Measurements from ENCODE around the gene F2R.
"Not testable (repeated sequence)": the region's sequence is repeated elsewhere in the genome, so short reads cannot be mapped to it uniquely, and the experiment has no call there.

Gene F2R

DNA sequence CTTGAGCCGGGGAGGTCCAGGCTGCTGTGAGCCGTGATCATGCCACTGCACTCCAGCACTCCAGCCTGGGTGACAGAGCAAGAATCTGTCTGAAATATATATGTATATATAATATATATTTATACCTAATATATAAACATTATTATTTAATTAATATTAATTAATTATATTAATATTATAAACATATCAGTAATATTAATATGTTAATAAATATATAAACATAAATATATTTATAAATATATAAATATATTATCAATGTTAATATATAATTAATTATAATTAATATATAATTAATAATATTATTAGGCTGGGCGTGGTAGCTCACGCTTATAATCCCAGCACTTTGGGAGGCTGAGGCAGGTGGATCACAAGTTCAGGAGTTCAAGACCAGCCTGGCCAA, 41.1 kb downstream of the F2R start:
- DNase-seq (ENCODE audit: low read depth) = no peak

DNA sequence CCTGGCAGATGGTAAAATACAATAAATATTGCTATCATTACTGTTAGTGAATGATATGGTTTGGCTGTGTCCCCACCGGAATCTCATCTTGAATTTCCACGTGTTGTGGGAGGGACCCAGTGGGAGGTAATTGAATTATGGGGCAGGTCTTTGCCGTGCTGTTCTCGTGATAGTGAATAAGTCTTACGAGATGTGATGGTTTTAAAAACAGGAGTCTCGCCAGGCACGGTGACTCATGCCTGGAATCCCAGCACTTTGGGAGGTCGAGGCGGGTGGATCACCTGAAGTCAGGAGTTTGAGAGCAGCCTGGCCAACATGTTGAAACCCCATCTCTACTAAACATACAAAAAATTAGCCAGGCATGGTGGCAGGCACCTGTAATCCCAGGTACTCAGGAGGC, 45.2 kb downstream of the F2R start:
- not testable (repeated sequence) for DNase-seq (ENCODE audit: low read depth)

- no peak for DNase-seq (ENCODE audit: low read depth)
Measured at GRCh38 chr5:76762484-76762883, 46.6 kb downstream of the F2R start.

GRCh38 chr5:76763136-76763535, 47.2 kb downstream of the F2R start:
- no peak for DNase-seq (ENCODE audit: low read depth)

DNA sequence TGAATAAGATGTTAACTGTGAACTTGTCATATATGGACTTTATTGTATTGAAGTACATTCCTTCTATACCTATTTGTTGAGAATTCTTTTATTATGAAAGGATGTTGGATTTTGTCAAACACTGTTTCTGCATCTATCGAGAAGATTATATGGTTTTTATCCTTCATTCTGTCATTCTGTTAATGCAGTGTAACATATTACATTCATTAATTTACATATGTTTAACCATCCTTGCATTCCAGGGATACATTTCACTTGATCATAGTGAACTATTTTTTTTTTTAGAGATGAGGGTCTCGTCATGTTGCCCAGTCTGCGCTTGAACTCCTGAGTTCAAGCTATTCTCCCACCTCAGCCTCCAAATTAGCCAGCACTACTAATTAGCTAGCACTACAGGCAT, 48.4 kb downstream of the F2R start:
- DNase-seq (ENCODE audit: low read depth) = no peak

DNA sequence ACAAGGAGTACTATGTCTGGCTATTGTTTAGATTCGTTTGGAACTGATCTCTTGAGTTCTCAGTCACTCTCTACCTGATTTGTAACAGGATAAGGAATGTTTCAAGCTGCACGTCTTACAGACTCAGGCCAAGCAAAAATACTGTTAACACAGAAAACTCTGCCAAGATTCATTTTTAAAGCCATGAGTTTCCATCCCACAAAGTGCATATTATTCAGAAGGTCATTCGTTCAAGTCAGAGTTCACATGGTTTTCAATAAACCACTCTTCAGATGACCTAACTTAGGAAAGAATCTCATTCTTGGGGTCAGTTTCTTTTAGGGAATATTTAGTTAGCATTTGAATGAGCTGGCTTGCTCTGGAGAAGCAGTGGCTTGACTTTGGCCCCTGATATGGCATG, 49.3 kb downstream of the F2R start:
- no peak for DNase-seq (ENCODE audit: low read depth)

DNA sequence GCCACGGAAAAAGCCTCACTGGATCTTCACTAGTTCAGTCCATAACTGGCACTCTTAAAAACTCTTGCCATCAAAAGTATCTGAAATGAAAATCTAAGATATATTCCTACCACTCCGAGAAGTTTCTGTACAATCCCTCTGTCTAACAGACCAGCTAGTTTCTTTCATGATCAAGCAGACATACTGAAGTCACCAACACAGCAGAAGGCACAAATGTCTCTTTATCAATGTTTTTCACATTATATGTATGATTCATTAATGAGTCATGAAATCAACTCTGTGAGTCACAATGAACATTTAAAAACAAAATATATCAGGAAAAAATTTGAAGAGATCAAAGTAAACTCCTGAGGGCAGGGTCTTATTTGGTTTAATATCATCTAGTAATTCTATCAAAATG, 50.8 kb downstream of the F2R start:
- DNase-seq (ENCODE audit: low read depth) = no peak

DNA sequence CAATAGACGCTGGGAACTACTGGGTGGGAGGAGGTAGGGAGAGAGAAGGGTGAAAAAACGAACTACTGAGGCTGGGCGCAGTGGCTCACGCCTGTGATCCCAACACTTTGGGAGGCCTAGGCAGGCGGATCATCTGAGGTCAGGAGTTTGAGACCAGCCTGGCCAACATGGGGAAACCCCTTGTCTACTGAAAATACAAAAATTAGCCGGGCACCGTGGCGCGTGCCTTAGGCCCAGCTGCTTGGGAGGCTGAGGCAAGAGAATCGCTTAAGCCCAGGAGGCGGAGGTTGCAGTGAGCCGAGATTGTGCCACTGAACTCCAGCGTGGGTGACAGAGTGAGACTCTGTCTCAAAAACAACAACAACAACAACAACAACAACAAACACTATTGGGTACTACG, 55.1 kb downstream of the F2R start:
- not testable (repeated sequence) for DNase-seq (ENCODE audit: low read depth)

DNA sequence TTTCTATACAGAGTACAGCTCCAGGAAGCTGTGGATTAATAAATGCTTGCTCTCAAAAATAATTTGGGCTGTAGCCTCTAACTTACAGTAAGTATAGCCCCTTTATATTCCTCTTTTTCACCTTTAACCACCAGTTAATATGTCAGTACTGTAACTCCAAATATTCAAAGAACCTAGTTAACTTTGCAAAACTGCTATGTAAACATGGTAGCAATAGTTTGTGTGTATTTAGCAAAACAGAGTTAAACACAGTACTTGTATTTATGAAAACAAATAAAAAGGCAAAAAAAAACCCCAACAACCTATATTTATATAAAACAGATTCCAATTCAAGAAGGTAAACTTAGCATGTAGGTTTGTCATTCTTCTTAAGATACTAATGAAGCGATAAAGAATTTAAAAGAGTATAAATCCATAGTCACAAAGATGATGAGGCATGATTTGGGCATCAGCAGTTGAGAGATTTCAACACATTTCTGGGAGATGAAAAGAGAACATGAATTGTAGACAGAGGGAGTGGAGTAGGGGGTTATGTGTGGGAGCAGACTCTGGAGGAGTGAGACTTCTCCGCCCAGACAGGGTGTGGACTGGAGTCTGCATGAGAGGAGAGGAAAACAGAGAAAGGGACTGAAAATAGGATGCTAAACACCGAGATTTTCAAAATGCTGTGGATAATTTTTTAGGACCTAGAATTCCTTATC, 55.9 kb downstream of the F2R start:
- no peak for DNase-seq (ENCODE audit: low read depth)

GRCh38 chr5:76775921-76776320, 60.0 kb downstream of the F2R start:
- DNase-seq (ENCODE audit: low read depth) = no peak

DNA sequence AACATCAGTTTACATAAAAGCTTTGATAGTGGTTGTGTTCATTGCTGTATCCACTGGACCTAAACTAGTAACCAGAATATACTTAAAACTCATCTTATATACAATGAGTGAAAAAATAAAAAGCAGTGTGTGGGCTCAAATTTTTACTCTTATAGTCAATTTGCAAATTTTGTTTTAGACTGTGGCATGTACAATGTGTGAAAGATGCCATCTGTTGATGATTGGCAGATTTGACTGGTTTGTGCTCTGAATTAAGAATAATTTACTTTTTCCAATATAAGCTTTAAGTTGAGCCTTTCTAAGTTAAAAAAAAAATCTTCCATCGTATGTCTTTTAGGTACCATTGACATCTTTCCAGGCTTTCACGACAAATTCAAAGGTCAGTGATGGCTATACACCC, 60.5 kb downstream of the F2R start:
- no peak for DNase-seq (ENCODE audit: low read depth)

DNA sequence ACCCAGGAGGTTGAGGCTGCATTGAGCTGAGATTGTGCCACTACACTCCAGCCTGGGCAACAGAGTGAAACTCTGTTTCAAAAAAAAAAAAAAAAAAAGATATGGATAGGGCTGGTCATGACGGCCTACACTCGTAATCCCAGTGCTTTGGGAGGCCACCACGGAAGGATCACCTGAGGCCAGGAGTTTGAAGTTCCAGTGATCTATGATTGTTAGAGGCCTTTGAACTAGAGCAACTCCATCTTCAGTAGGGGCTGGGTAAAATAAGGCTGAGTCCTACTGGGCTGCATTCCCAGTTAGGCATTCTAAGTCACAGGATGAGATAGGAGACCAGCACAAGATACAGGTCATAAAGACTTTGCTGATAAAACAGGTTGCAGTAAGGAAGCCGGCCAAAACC, 64.7 kb downstream of the F2R start:
- DNase-seq (ENCODE audit: low read depth) = not testable (repeated sequence)

GRCh38 chr5:76781775-76782174, 65.8 kb downstream of the F2R start:
- no peak for DNase-seq (ENCODE audit: low read depth)

DNA sequence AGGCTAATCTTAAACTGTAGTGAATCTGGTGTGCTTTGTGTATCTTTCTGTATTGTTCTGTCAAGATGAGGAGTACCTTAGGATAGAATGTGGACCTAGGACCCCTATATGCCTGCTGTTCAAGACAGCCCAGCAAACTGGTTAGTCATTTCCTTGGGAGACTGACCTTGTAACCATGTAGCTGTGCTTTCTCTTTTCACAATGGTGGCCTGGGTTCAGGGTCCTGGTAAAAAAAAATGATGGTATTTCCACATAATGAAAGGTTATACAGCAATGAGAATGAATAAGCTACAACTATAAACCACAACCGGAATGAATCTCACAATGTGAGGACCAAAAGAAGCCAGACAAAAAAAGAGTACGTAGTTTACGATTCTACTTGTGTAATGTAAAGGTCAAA, 66.5 kb downstream of the F2R start:
- DNase-seq (ENCODE audit: low read depth) = no peak

All from activated T-cell treated with anti-CD3 and anti-CD28 coated beads for 48 hours (primary cell).